CD4-positive, alpha-beta T cell treated with Interleukin-2 at 100 ng/mL for 4 hours (primary cell): Measurements from ENCODE around the gene MALRD1.
"Not testable (repeated sequence)": the region's sequence is repeated elsewhere in the genome, so short reads cannot be mapped to it uniquely, and the experiment has no call there.

ENCODE experiments used
- DNase-seq: peaks from one replicate; pipeline ENCODE4 v3.0.0-alpha.2; 2020; ENCODE audit warnings: low spot score

Gene MALRD1

GRCh38 chr10:19713159-19713558 is 664.6 kb downstream of the MALRD1 start:
- DNase-seq: no peak

- no peak for DNase-seq
Measured at GRCh38 chr10:19713800-19714525, 665.4 kb downstream of the MALRD1 start.

- no peak for DNase-seq
Measured at GRCh38 chr10:19719284-19719683, 670.7 kb downstream of the MALRD1 start.

- no peak for DNase-seq
Measured at GRCh38 chr10:19724287-19724686, 675.7 kb downstream of the MALRD1 start.

GRCh38 chr10:19728376-19728775 is 679.8 kb downstream of the MALRD1 start:
- DNase-seq: no peak

GRCh38 chr10:19728964-19729363 is 680.4 kb downstream of the MALRD1 start:
- no peak for DNase-seq

GRCh38 chr10:19730167-19730906 is 681.7 kb downstream of the MALRD1 start:
- no peak for DNase-seq

- DNase-seq: no peak
Measured at GRCh38 chr10:19730907-19731217, 682.3 kb downstream of the MALRD1 start.

- no peak for DNase-seq
Measured at GRCh38 chr10:19731560-19731959, 683.0 kb downstream of the MALRD1 start.

- DNase-seq: no peak
Measured at GRCh38 chr10:19738440-19738839, 689.8 kb downstream of the MALRD1 start.

- DNase-seq: not testable (repeated sequence)
Measured at GRCh38 chr10:19739232-19739631, 690.6 kb downstream of the MALRD1 start.

- DNase-seq: not testable (repeated sequence)
Measured at GRCh38 chr10:19742144-19742543, 693.5 kb downstream of the MALRD1 start.

GRCh38 chr10:19745672-19746071 is 697.1 kb downstream of the MALRD1 start:
- no peak for DNase-seq

GRCh38 chr10:19749185-19749729 is 700.7 kb downstream of the MALRD1 start:
- DNase-seq: no peak

GRCh38 chr10:19750972-19751371 is 702.4 kb downstream of the MALRD1 start:
- DNase-seq: no peak

- DNase-seq: no peak
Measured at GRCh38 chr10:19756919-19757318, 708.3 kb downstream of the MALRD1 start.

GRCh38 chr10:19762026-19762425 is 713.4 kb downstream of the MALRD1 start:
- no peak for DNase-seq

- DNase-seq: no peak
Measured at GRCh38 chr10:19764111-19764510, 715.5 kb downstream of the MALRD1 start.

- no peak for DNase-seq
Measured at GRCh38 chr10:19767876-19768275, 719.3 kb downstream of the MALRD1 start.

- not testable (repeated sequence) for DNase-seq
Measured at GRCh38 chr10:19769826-19770225, 721.2 kb downstream of the MALRD1 start.

GRCh38 chr10:19772972-19773371 is 724.4 kb downstream of the MALRD1 start:
- DNase-seq: no peak

GRCh38 chr10:19775296-19775695 is 726.7 kb downstream of the MALRD1 start:
- DNase-seq: no peak

- DNase-seq: no peak
Measured at GRCh38 chr10:19777806-19778205, 729.2 kb downstream of the MALRD1 start.
